ENCODE results near the gene PICALM. TPM values are rescaled to one million over a fixed set of nuclear protein-coding genes. Genes with fewer than 3 reads are reported as not detected.

PICALM gene
- total and polyA plus RNA-seq, 10 of the 15 experiments (the other 5 are each of a cell fraction or from before 2014, with no cell fraction given), result 4.3 to 150 (median 41.8) TPM

DNA sequence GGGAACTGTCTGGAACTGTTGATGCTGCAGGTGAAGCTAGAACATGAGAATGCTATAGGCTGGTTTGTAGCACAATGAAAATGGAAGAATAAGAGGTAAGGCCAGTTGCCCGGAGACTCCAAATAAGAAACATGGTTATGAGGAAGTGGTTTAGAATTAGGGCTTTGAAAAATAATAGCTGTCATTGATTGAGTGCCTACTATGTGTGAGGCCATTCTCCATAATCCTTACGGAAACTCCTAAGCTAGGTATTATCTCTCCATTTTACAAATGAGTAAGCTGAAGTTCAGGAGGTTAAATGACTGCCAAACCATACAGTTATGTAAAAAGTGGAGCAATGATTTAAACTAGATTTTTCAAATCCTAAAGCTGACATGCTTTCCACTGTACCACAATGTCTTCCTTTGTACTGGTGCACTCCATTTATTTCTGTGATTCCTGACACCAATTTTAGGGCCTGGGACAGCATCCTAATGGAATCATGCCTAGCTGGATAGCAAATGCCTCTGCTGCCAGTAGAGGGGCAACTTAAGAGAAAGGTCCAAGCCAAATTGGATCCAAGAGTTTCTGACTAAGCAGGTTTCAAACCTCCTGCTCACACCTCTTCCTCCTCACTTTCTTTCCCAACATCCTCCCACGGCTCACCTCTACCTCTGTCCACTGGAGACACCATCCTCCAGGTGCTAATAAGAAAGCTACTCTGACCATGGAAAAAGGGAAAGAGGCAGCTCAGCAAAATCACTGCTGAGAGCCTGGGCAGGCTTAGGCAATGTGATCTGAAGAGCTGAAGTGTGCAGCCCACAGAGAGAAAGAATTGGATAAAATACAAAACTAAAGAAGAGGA, 46.9 kb upstream of the PICALM start:
- no peaks in the 10 kb centered on the region for H3K9me3 ChIP-seq (replicated peaks; ENCODE audit: control insufficient read depth, insufficient read depth, low read length)
- H3K79me2 ChIP-seq (ENCODE audit: control insufficient read depth, insufficient read depth, low read length), result no peaks in the 10 kb centered on the region
- H3K27me3 ChIP-seq (replicated peaks in 1 of 2; ENCODE audit: control insufficient read depth in 2 of 2, insufficient read depth in 2 of 2, low read length in 1 of 2), result no peaks in the 10 kb centered on the region
- ChIA-PET POLR2A (interaction anchor here (0.6 to 4.0 kb wide), 11 partner anchors 8 to 104 kb away, joined by 3 to 40 read pairs (median 3); partner anchors contain the start of gene PICALM), CTCF (interaction anchor here (0.6 to 4.6 kb wide), 16 partner anchors 12 to 106 kb away, joined by 3 to 45 read pairs (median 4); partner anchors contain the start of gene PICALM), SMC1A (ENCODE audit: uncharacterized antibody, unreplicated experiment) (interaction anchor here (0.7 to 5.0 kb wide), 30 partner anchors 7 to 966 kb away, joined by 3 to 75 read pairs (median 4); partner anchors contain the start of gene PICALM), RAD21 (ENCODE audit: unreplicated experiment) (interaction anchor here (0.8 to 4.5 kb wide), 13 partner anchors 15 to 106 kb away, joined by 3 to 57 read pairs (median 6); partner anchors contain the start of gene PICALM)
- TF ChIP-seq DPF2 (IDR thresholded peaks at IDR 0.05) (peak; percentile 36; the same call in 1 of the 2 replicates), RBBP5 (conservative IDR thresholded peaks at IDR 0.05) (no peak), SMAD1 (IDR thresholded peaks at IDR 0.05; ENCODE audit: low read depth, partially characterized antibody) (no peak), SPI1 (IDR thresholded peaks at IDR 0.05; ENCODE audit: borderline replicate concordance, insufficient read depth, low read depth, low read length) (peak; percentile 80), ZNF384 (IDR thresholded peaks at IDR 0.05; ENCODE audit: borderline replicate concordance, low read depth, low read length) (no peak), GATAD2B (conservative IDR thresholded peaks at IDR 0.05; ENCODE audit: low read depth) (0 out of 2 replicates have a peak, but pooled peaks have one; percentile 15), SMC3 (IDR thresholded peaks at IDR 0.05; ENCODE audit: borderline replicate concordance, low read length) (0 out of 2 replicates have a peak, but pooled peaks have one; percentile 5), NFYB (IDR thresholded peaks at IDR 0.05; ENCODE audit: insufficient read depth, low read depth, low read length) (0 out of 2 replicates have a peak, but pooled peaks have one; percentile 26), POU2F2 (IDR thresholded peaks at IDR 0.05; ENCODE audit: borderline replicate concordance, low read depth, low read length) (0 out of 3 replicates have a peak, but pooled peaks have one; percentile 12), CHD1 (IDR thresholded peaks at IDR 0.05; ENCODE audit: low read depth, low read length) (no peak), ZNF207 (IDR thresholded peaks at IDR 0.05; ENCODE audit: borderline replicate concordance) (no peak), RELA (IDR thresholded peaks at IDR 0.05; ENCODE audit: borderline replicate concordance, partially characterized antibody) (no peak)
- TF ChIP-seq, protein P1, sequence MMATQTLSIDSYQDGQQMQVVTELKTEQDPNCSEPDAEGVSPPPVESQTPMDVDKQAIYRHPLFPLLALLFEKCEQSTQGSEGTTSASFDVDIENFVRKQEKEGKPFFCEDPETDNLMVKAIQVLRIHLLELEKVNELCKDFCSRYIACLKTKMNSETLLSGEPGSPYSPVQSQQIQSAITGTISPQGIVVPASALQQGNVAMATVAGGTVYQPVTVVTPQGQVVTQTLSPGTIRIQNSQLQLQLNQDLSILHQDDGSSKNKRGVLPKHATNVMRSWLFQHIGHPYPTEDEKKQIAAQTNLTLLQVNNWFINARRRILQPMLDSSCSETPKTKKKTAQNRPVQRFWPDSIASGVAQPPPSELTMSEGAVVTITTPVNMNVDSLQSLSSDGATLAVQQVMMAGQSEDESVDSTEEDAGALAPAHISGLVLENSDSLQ (IDR thresholded peaks at IDR 0.05), result peak; percentile 29; the same call in 1 of the 2 replicates
- TF ChIP-seq, protein P2, sequence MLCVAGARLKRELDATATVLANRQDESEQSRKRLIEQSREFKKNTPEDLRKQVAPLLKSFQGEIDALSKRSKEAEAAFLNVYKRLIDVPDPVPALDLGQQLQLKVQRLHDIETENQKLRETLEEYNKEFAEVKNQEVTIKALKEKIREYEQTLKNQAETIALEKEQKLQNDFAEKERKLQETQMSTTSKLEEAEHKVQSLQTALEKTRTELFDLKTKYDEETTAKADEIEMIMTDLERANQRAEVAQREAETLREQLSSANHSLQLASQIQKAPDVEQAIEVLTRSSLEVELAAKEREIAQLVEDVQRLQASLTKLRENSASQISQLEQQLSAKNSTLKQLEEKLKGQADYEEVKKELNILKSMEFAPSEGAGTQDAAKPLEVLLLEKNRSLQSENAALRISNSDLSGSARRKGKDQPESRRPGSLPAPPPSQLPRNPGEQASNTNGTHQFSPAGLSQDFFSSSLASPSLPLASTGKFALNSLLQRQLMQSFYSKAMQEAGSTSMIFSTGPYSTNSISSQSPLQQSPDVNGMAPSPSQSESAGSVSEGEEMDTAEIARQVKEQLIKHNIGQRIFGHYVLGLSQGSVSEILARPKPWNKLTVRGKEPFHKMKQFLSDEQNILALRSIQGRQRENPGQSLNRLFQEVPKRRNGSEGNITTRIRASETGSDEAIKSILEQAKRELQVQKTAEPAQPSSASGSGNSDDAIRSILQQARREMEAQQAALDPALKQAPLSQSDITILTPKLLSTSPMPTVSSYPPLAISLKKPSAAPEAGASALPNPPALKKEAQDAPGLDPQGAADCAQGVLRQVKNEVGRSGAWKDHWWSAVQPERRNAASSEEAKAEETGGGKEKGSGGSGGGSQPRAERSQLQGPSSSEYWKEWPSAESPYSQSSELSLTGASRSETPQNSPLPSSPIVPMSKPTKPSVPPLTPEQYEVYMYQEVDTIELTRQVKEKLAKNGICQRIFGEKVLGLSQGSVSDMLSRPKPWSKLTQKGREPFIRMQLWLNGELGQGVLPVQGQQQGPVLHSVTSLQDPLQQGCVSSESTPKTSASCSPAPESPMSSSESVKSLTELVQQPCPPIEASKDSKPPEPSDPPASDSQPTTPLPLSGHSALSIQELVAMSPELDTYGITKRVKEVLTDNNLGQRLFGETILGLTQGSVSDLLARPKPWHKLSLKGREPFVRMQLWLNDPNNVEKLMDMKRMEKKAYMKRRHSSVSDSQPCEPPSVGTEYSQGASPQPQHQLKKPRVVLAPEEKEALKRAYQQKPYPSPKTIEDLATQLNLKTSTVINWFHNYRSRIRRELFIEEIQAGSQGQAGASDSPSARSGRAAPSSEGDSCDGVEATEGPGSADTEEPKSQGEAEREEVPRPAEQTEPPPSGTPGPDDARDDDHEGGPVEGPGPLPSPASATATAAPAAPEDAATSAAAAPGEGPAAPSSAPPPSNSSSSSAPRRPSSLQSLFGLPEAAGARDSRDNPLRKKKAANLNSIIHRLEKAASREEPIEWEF (IDR thresholded peaks at IDR 0.05; ENCODE audit: insufficient replicate concordance, low read depth, low read length), result peak; percentile 11
- FAIRE-seq, result no peak
- H2AFZ ChIP-seq (ENCODE audit: control insufficient read depth, low read depth, low read length), result peak overlapping the region; percentile 88
- intact Hi-C loops (cut with micrococcal nuclease; ENCODE audit: unreplicated experiment), result loop anchor here (1.0 to 5.0 kb wide), 3 partner anchors 46 to 97 kb away; partner anchors contain the start of gene PICALM
- DNase-seq (ENCODE audit: low read depth, low spot score), result no peak
- ATAC-seq, result peak; percentile 63
- H3K36me3 ChIP-seq (ENCODE audit: control insufficient read depth in 2 of 2, insufficient read depth in 2 of 2, low read length in 1 of 2), result no peaks in the 10 kb centered on the region
- H3K9ac ChIP-seq (ENCODE audit: control insufficient read depth, insufficient read depth, low read length), result peak overlapping the region; percentile 58; the same call in 1 of the 2 replicates
- H3K4me3 ChIP-seq, result peak overlapping the region; percentile 37; the same call in 1 of the 2 replicates
- peak overlapping the region; percentile 90 for H3K27ac ChIP-seq (ENCODE audit: control insufficient read depth, insufficient read depth)
- 33% methylated on average over 3 of the region's 3 CpGs for WGBS (ENCODE audit: insufficient coverage, insufficient replicate concordance, low lambda C conversion rate, missing lambda C conversion rate)
- BruUV-seq (replicated peaks), result no TSS peak
- no peaks in the 10 kb centered on the region for H4K20me1 ChIP-seq (ENCODE audit: control insufficient read depth, insufficient read depth)
- H3K4me1 ChIP-seq (ENCODE audit: control insufficient read depth, insufficient read depth, low read length), result peaks cover 18% of the 10 kb centered on the region
- in situ Hi-C loops (cut with MboI), result no loop called here
- peak overlapping the region; percentile 90 for H3K4me2 ChIP-seq (ENCODE audit: control insufficient read depth, insufficient read depth)

All from GM12878 (cell line).